HG02642 (cell line): Measurements from ENCODE around the gene IFIH1.

ENCODE experiments used
- ATAC-seq: cut with Tn5 transposase; IDR thresholded peaks from one replicate; pipeline ENCODE4 v1.9.1; 2021; ENCODE audit warnings: mild to moderate bottlenecking; ENCODE audit not compliant: unreplicated experiment, poor library complexity

The IFIH1 gene

GRCh38 chr2:162315938-162316337, 2.5 kb downstream of the IFIH1 start:
- ATAC-seq: no peak

- no peak for ATAC-seq
Measured at GRCh38 chr2:162312853-162313252, 5.6 kb downstream of the IFIH1 start.

- peak; percentile 47 for ATAC-seq
Measured at GRCh38 chr2:162308747-162309503, 9.6 kb downstream of the IFIH1 start.

GRCh38 chr2:162305901-162306300, 12.6 kb downstream of the IFIH1 start:
- no peak for ATAC-seq

GRCh38 chr2:162301877-162302276, 16.6 kb downstream of the IFIH1 start:
- no peak for ATAC-seq

- peak; percentile 66 for ATAC-seq
Measured at GRCh38 chr2:162301151-162301804, 17.2 kb downstream of the IFIH1 start.

- no peak for ATAC-seq
Measured at GRCh38 chr2:162300266-162300665, 18.2 kb downstream of the IFIH1 start.

GRCh38 chr2:162298669-162299335, 19.7 kb downstream of the IFIH1 start:
- no peak for ATAC-seq

GRCh38 chr2:162297925-162298552, 20.4 kb downstream of the IFIH1 start:
- ATAC-seq: peak; percentile 55

GRCh38 chr2:162295009-162295408, 23.5 kb downstream of the IFIH1 start:
- no peak for ATAC-seq

- ATAC-seq: no peak
Measured at GRCh38 chr2:162293122-162293786, 25.2 kb downstream of the IFIH1 start.

- ATAC-seq: no peak
Measured at GRCh38 chr2:162291748-162292147, 26.7 kb downstream of the IFIH1 start.

- ATAC-seq: no peak
Measured at GRCh38 chr2:162282765-162283425, 35.6 kb downstream of the IFIH1 start.

- no peak for ATAC-seq
Measured at GRCh38 chr2:162280654-162281053, 37.8 kb downstream of the IFIH1 start.

GRCh38 chr2:162277381-162277780, 41.1 kb downstream of the IFIH1 start:
- ATAC-seq: no peak

GRCh38 chr2:162267996-162268395, 50.5 kb downstream of the IFIH1 start:
- ATAC-seq: no peak

GRCh38 chr2:162267496-162267895, 51.0 kb downstream of the IFIH1 start:
- ATAC-seq: no peak

- no peak for ATAC-seq
Measured at GRCh38 chr2:162266460-162266760, 52.1 kb downstream of the IFIH1 start.

GRCh38 chr2:162265666-162266459, 52.6 kb downstream of the IFIH1 start:
- no peak for ATAC-seq
